GM06990 (cell line): ENCODE data around the gene ZNF33A.
"Not testable (repeated sequence)": the region's sequence is repeated elsewhere in the genome, so short reads cannot be mapped to it uniquely, and the experiment has no call there.

Experiments
- DNase-seq: peaks from one replicate; pipeline ENCODE4 v3.0.0-alpha.2; 2011; ENCODE audit not compliant: insufficient read length; ENCODE audit errors: extremely low read depth
- H3K27me3 ChIP-seq: replicated peaks from 2 replicates; pipeline ENCODE4 v1.6.0; 2011; ENCODE audit warnings: low read length; ENCODE audit not compliant: control insufficient read depth, insufficient read depth
- H3K36me3 ChIP-seq: 2 replicates; pipeline ENCODE4 v1.5.1; 2011; ENCODE audit warnings: low read length; ENCODE audit not compliant: control insufficient read depth, insufficient read depth
- H3K4me3 ChIP-seq: replicated peaks from 2 replicates; pipeline ENCODE4 v1.5.1; 2011; ENCODE audit warnings: low read depth, mild to moderate bottlenecking, control low read depth, low read length
- TF ChIP-seq, protein P1 (sequence below): IDR thresholded peaks from 2 replicates; pipeline ENCODE4 v1.5.1; 2011; ENCODE audit warnings: low read length, control low read depth, mild to moderate bottlenecking, inconsistent platforms; ENCODE audit not compliant: insufficient read depth, poor library complexity, severe bottlenecking

Gene ZNF33A

DNA sequence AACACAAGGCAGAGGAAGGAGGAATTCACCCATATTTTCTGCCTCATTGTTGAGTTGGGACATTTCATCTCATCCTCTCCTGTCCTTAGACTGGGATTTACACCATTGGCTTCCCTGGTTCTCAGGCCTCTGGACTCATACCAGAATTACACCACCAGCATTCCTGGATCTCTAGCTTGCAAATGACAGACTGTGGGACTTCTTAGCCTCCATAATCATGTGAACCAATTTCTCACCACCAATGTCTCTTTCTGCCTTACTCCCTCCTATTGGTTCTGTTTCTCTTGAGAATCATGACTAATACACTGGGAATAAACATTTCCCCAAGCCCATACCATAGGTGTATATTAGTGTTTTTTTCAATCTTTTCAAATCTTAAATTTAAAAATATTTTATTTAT lies 2.9 kb upstream of the ZNF33A start:
- no peak for DNase-seq
- TF ChIP-seq, protein P1, sequence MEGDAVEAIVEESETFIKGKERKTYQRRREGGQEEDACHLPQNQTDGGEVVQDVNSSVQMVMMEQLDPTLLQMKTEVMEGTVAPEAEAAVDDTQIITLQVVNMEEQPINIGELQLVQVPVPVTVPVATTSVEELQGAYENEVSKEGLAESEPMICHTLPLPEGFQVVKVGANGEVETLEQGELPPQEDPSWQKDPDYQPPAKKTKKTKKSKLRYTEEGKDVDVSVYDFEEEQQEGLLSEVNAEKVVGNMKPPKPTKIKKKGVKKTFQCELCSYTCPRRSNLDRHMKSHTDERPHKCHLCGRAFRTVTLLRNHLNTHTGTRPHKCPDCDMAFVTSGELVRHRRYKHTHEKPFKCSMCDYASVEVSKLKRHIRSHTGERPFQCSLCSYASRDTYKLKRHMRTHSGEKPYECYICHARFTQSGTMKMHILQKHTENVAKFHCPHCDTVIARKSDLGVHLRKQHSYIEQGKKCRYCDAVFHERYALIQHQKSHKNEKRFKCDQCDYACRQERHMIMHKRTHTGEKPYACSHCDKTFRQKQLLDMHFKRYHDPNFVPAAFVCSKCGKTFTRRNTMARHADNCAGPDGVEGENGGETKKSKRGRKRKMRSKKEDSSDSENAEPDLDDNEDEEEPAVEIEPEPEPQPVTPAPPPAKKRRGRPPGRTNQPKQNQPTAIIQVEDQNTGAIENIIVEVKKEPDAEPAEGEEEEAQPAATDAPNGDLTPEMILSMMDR, result no peak
- no peaks in the 10 kb centered on the region for H3K36me3 ChIP-seq
- H3K27me3 ChIP-seq, result no peaks in the 10 kb centered on the region
- H3K4me3 ChIP-seq, result no peak overlapping the region

DNA sequence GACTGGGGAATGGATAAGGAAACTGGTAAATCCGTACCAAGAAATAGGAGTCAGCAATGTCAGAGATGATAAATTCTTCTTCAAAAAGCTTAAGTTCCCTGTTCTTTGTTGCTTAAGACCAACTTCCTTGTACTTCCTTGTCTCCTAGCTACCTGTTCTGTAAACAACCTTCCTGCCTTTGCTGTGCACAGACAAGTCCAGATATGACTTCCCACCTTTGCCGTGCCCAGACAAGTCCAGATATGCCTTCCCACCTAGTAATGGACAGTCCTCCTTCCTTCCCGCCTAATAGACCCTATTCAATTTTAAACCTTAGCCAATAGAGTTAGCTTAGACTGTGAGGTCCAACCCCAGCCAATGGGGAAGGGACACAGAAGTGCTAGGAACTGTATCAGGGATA lies 2.5 kb upstream of the ZNF33A start:
- TF ChIP-seq, protein P1, result no peak
- no peaks in the 10 kb centered on the region; the same call in 1 of the 2 replicates for H3K36me3 ChIP-seq
- no peak for DNase-seq
- H3K4me3 ChIP-seq, result no peak overlapping the region
- no peaks in the 10 kb centered on the region for H3K27me3 ChIP-seq

DNA sequence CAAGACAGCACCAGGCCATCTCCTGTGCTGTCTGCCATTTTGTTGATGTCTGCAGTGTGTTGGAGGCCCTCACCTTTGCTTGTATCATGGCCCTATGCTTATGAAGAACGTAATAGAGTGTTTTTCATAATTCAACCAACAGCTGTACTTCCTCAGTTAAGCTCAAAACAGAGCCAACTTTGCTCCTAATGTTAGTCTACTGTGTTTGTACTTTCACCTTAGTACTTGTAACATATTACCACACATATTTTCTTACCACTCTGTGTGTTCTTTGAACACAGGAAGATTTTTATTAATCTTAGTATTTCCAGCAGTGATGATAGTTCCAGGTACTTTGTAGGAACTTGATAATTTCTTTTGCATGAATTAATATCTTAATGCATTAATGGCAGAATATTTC lies 5.9 kb downstream of the ZNF33A start:
- H3K4me3 ChIP-seq, result no peak overlapping the region
- TF ChIP-seq, protein P1, result no peak
- no peaks in the 10 kb centered on the region for H3K27me3 ChIP-seq
- DNase-seq, result no peak
- peaks cover 5% of the 10 kb centered on the region for H3K36me3 ChIP-seq

DNA sequence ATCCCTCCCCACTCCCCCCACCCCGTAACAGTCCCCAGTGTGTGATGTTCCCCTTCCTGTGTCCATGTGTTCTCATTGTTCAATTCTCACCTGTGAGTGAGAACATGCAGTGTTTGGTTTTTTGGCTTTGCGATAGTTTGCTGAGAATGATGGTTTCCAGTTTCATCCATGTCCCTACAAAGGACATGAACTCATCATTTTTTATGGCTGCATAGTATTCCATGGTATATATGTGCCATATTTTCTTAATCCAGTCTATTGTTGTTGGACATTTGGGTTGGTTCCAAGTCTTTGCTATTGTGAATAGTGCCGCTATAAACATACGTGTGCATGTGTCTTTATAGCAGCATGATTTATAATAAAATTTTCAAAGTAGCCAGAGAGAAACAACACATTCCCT lies 8.6 kb downstream of the ZNF33A start:
- not testable (repeated sequence) for H3K4me3 ChIP-seq, DNase-seq, H3K36me3 ChIP-seq, H3K27me3 ChIP-seq

DNA sequence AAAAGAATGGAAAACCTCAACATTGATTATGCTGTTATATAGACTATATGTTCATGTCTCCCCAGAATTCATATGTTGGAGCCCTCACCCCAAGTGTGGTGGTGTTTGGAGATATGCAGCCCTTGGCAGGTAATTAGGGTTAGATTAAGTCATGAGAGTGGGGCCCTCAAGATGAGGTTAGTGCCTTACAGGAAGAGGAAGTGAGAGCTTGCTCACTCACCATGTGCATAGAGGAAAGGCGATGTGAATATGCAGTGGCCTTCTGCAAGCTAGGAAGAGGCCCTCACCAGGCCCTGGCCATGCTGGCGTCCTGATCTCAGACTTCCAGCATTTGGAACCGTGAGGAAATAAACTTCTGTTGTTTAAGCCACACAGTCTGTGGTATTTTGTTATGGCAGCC lies 14.8 kb downstream of the ZNF33A start:
- H3K36me3 ChIP-seq, result peaks cover 4% of the 10 kb centered on the region

DNA sequence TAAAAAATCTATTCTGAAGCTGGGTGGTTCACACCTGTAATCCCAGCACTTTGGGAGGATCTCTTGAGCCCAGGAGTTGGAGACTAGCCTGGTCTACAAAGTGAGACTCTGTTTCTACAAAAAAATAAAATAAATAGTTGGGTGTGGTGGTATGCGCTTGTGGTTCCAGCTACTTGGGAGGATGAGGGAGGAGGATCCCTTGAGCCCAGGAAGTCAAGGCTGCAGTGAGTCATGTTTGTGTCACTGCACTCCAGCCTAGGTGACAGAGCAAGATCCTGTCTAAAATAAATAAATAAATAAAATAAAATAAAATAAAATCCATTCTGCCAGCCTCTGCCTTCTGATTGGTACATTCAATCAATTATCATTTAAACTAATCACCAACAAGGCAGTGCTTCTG lies 17.5 kb downstream of the ZNF33A start:
- TF ChIP-seq, protein P1, result no peak
- H3K4me3 ChIP-seq, result no peak overlapping the region
- H3K36me3 ChIP-seq, result peaks cover 6% of the 10 kb centered on the region
- DNase-seq, result no peak
- no peaks in the 10 kb centered on the region for H3K27me3 ChIP-seq

More for the DNA sequence above, 14.8 kb downstream of the ZNF33A start:
- DNase-seq, result peak; percentile 24
- Histone ChIP-seq H3K27me3 (no peaks in the 10 kb centered on the region), H3K4me3 (no peak overlapping the region)
- TF ChIP-seq, protein P1, result no peak
